ENCODE measurements around the gene MAJIN. TPM values are rescaled to one million over a fixed set of nuclear protein-coding genes. Genes with fewer than 3 reads are reported as not detected.
A peak's percentile ranks its signal among the peaks of the same experiment; 100 is the strongest.

Gene MAJIN
- not detected for total RNA-seq

- ATAC-seq (ENCODE audit: insufficient number of reproducible peaks, low FRiP score, low read depth) (peak; percentile 60), DNase-seq (ENCODE audit: low spot score) (peak; percentile 32)
- Histone ChIP-seq H3K9me3 (no peaks in the 10 kb centered on the region), H3K27ac (no peak within 1 kb of the TSS), H3K27me3 (replicated peaks; ENCODE audit: insufficient read depth) (no peaks in the 10 kb centered on the region), H3K36me3 (no peaks in the 10 kb centered on the region), H3K4me3 (peak within 1 kb of the TSS; percentile 68), H3K4me1 (ENCODE audit: control insufficient read depth in 1 of 2, low read depth in 2 of 2) (peaks cover 0 to 14% of the 10 kb centered on the region in 2 donors)
- TF ChIP-seq CTCF (IDR thresholded peaks at IDR 0.05) = no peak
Measured at GRCh38 chr11:64971421-64972233, at the start of gene MAJIN. TSS of gene MAJIN (minus strand) at chr11:64972108. CDS start at chr11:64959405, 12,703 bp downstream.

- no peak overlapping the region for H3K27ac ChIP-seq
- DNase-seq (ENCODE audit: low spot score) (no peak), ATAC-seq (ENCODE audit: insufficient number of reproducible peaks, low FRiP score, low read depth) (no peak)
- no peak overlapping the region for H3K4me3 ChIP-seq
- no peaks in the 10 kb centered on the region for H3K9me3 ChIP-seq
- no peaks in the 10 kb centered on the region for H3K27me3 ChIP-seq (replicated peaks; ENCODE audit: insufficient read depth)
- TF ChIP-seq CTCF (IDR thresholded peaks at IDR 0.05) = no peak
- peaks cover 20% of the 10 kb centered on the region for H3K36me3 ChIP-seq
- H3K4me1 ChIP-seq (ENCODE audit: control insufficient read depth in 1 of 2, low read depth in 2 of 2) = no peaks in the 10 kb centered on the region
Measured at GRCh38 chr11:65021509-65021908, 49.6 kb upstream of the MAJIN start.

GRCh38 chr11:65021003-65021402, 49.1 kb upstream of the MAJIN start:
- Histone ChIP-seq H3K9me3 (no peaks in the 10 kb centered on the region), H3K36me3 (peaks cover 20% of the 10 kb centered on the region), H3K4me3 (no peak overlapping the region), H3K4me1 (ENCODE audit: control insufficient read depth in 1 of 2, low read depth in 2 of 2) (no peaks in the 10 kb centered on the region), H3K27ac (no peak overlapping the region), H3K27me3 (replicated peaks; ENCODE audit: insufficient read depth) (no peaks in the 10 kb centered on the region)
- TF ChIP-seq CTCF (IDR thresholded peaks at IDR 0.05) = no peak
- no peak for DNase-seq (ENCODE audit: low spot score)
- ATAC-seq (ENCODE audit: insufficient number of reproducible peaks, low FRiP score, low read depth) = no peak

GRCh38 chr11:65019824-65020223, 47.9 kb upstream of the MAJIN start:
- H3K9me3 ChIP-seq = no peaks in the 10 kb centered on the region
- DNase-seq (ENCODE audit: low spot score) (no peak), ATAC-seq (ENCODE audit: insufficient number of reproducible peaks, low FRiP score, low read depth) (no peak)
- peaks cover 20% of the 10 kb centered on the region for H3K36me3 ChIP-seq
- H3K27ac ChIP-seq = no peak overlapping the region
- peaks cover 6 to 9% of the 10 kb centered on the region in 2 donors for H3K4me1 ChIP-seq (ENCODE audit: control insufficient read depth in 1 of 2, low read depth in 2 of 2)
- no peak overlapping the region for H3K4me3 ChIP-seq
- no peak for TF ChIP-seq CTCF (IDR thresholded peaks at IDR 0.05)
- no peaks in the 10 kb centered on the region for H3K27me3 ChIP-seq (replicated peaks; ENCODE audit: insufficient read depth)

- ATAC-seq (ENCODE audit: insufficient number of reproducible peaks, low FRiP score, low read depth) (no peak), DNase-seq (ENCODE audit: low spot score) (no peak)
- peaks cover 20% of the 10 kb centered on the region for H3K36me3 ChIP-seq
- peaks cover 12 to 19% of the 10 kb centered on the region in 2 donors for H3K4me1 ChIP-seq (ENCODE audit: control insufficient read depth in 1 of 2, low read depth in 2 of 2)
- H3K9me3 ChIP-seq = no peaks in the 10 kb centered on the region
- no peak overlapping the region for H3K4me3 ChIP-seq
- no peak overlapping the region for H3K27ac ChIP-seq
- no peak for TF ChIP-seq CTCF (IDR thresholded peaks at IDR 0.05)
- no peaks in the 10 kb centered on the region for H3K27me3 ChIP-seq (replicated peaks; ENCODE audit: insufficient read depth)
Measured at GRCh38 chr11:65017937-65018336, 46.0 kb upstream of the MAJIN start.

Data from thoracic aorta (tissue), 2 donors.